SU-DHL-6 (cell line): Measurements from ENCODE around the gene NAPSA.

Experiments
- H2AFZ ChIP-seq: fragments of 200-600 bp; sonication (generic); 2 replicates; pipeline ENCODE4 v1.6.1; 2014; ENCODE audit warnings: low read depth, mild to moderate bottlenecking, moderate library complexity, mixed read lengths, antibody characterized with exemption, low read length; ENCODE audit not compliant: severe bottlenecking
- H3F3A ChIP-seq: fragments of 200-600 bp; shearing (Covaris generic); 2 replicates; pipeline ENCODE4 v1.6.0; 2016; ENCODE audit warnings: antibody characterized with exemption, mild to moderate bottlenecking; ENCODE audit not compliant: insufficient read depth
- H3K27ac ChIP-seq: fragments of 200-600 bp; sonication (generic); 2 replicates; pipeline ENCODE4 v1.5.1; 2016; ENCODE audit warnings: low read depth, mild to moderate bottlenecking, low read length, moderate library complexity, mixed read lengths
- H3K27me3 ChIP-seq: fragments of 200-600 bp; sonication (generic), shearing (Covaris generic); 2 replicates; pipeline ENCODE4 v1.6.0; 2014; ENCODE audit warnings: mild to moderate bottlenecking, low read length
- H3K36me3 ChIP-seq: fragments of 200-600 bp; sonication (generic); 2 replicates; pipeline ENCODE4 v1.6.1; 2014; ENCODE audit warnings: mild to moderate bottlenecking, low read length, mixed read lengths
- H3K4me2 ChIP-seq: fragments of 300-600, 200-600 bp; shearing (Covaris generic), sonication (generic); 2 replicates; pipeline ENCODE4 v1.6.0; 2014; ENCODE audit warnings: low read length, low read depth, mild to moderate bottlenecking; ENCODE audit not compliant: poor library complexity, severe bottlenecking
- H3K4me3 ChIP-seq: fragments of 200-600 bp; sonication (generic); 2 replicates; pipeline ENCODE4 v1.5.1; 2014; ENCODE audit warnings: antibody characterized with exemption, low read length, mild to moderate bottlenecking, mixed read lengths; ENCODE audit not compliant: insufficient read depth, poor library complexity, severe bottlenecking
- H3K79me2 ChIP-seq: fragments of 200-600 bp; sonication (generic); 2 replicates; pipeline ENCODE4 v1.6.1; 2014; ENCODE audit warnings: mild to moderate bottlenecking, low read length, moderate library complexity; ENCODE audit not compliant: insufficient read depth
- H3K9ac ChIP-seq: fragments of 200-600 bp; sonication (generic); 2 replicates; pipeline ENCODE4 v1.7.0; 2014; ENCODE audit warnings: mild to moderate bottlenecking, low read length
- H3K9me2 ChIP-seq: fragments of 200-600 bp; sonication (generic); replicated peaks from 2 replicates; pipeline ENCODE4 v1.6.1; 2014; ENCODE audit warnings: low read length; ENCODE audit not compliant: insufficient read depth
- H3K9me3 ChIP-seq: fragments of 200-600 bp; sonication (generic); 2 replicates; pipeline ENCODE4 v1.6.1; 2014; ENCODE audit warnings: low read length, mixed read lengths; ENCODE audit not compliant: insufficient read depth
- H4K20me1 ChIP-seq: fragments of 200-600 bp; sonication (generic); 2 replicates; pipeline ENCODE4 v1.6.1; 2014; ENCODE audit warnings: low read depth, mild to moderate bottlenecking, antibody characterized with exemption, low read length, moderate library complexity, mixed read lengths
- CTCF ChIP-seq: fragments of 200-600 bp; sonication (generic); IDR thresholded peaks from one replicate; pipeline ENCODE4 v1.5.1; 2017; ENCODE audit warnings: antibody characterized with exemption, mild to moderate bottlenecking, low read length, moderate library complexity; ENCODE audit not compliant: insufficient read depth, poor library complexity, severe bottlenecking
- EZH2phosphoT487 ChIP-seq: fragments of 200-600 bp; sonication (generic), shearing (Covaris generic); conservative IDR thresholded peaks from 2 replicates; pipeline ENCODE4 v1.6.1; 2018; ENCODE audit warnings: mild to moderate bottlenecking, antibody characterized with exemption, low read length, moderate library complexity, mixed read lengths

The NAPSA gene

GRCh38 chr19:50320596-50320995 lies 44.8 kb downstream of the NAPSA start:
- Histone ChIP-seq H3K9ac (no peak overlapping the region), H3K79me2 (no peaks in the 10 kb centered on the region), H3K36me3 (no peaks in the 10 kb centered on the region), H3K27me3 (no peaks in the 10 kb centered on the region), H2AFZ (no peak overlapping the region), H3F3A (no peaks in the 10 kb centered on the region), H3K9me2 (no peaks in the 10 kb centered on the region), H3K9me3 (no peaks in the 10 kb centered on the region), H3K4me2 (no peak overlapping the region), H3K4me3 (no peak overlapping the region), H3K27ac (no peak overlapping the region), H4K20me1 (no peaks in the 10 kb centered on the region)
- TF ChIP-seq CTCF (no peak), EZH2phosphoT487 (no peak)

- Histone ChIP-seq H3K79me2 (no peaks in the 10 kb centered on the region), H3K27ac (no peak overlapping the region), H3K4me3 (no peak overlapping the region), H3K9ac (no peak overlapping the region), H3F3A (no peaks in the 10 kb centered on the region), H3K9me3 (no peaks in the 10 kb centered on the region), H3K9me2 (no peaks in the 10 kb centered on the region), H4K20me1 (no peaks in the 10 kb centered on the region), H3K4me2 (no peak overlapping the region), H2AFZ (no peak overlapping the region), H3K27me3 (no peaks in the 10 kb centered on the region), H3K36me3 (no peaks in the 10 kb centered on the region)
- no peak for TF ChIP-seq EZH2phosphoT487
- TF ChIP-seq CTCF = no peak
Measured at GRCh38 chr19:50320051-50320450, 45.4 kb downstream of the NAPSA start.

DNA sequence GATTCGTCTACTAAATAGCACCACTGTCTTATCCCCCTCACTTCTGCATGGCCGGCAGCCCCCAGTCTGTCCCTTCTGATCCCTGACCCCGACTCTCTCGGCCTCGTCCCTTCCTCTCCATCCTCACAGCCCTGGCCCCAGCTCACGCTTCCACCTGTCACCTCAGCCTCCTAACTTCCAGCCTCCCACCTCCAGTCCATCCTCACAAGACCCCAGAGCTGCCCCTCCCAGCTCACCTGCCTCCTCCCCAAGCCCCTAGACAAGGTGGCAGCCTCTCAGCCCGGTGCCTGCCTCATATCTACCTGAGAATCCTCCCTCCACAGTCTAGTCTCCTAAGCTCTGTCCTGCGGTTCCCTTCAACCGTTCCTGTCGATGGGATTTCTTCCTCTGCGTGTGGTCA lies 46.3 kb downstream of the NAPSA start:
- no peak overlapping the region for H3K4me2 ChIP-seq
- no peak overlapping the region for H2AFZ ChIP-seq
- H3F3A ChIP-seq = no peaks in the 10 kb centered on the region
- H3K9me2 ChIP-seq = no peaks in the 10 kb centered on the region
- H3K9ac ChIP-seq = no peak overlapping the region
- no peaks in the 10 kb centered on the region for H3K27me3 ChIP-seq
- TF ChIP-seq CTCF (no peak), EZH2phosphoT487 (no peak)
- H3K79me2 ChIP-seq = no peaks in the 10 kb centered on the region
- no peaks in the 10 kb centered on the region for H4K20me1 ChIP-seq
- H3K27ac ChIP-seq = no peak overlapping the region
- H3K36me3 ChIP-seq = no peaks in the 10 kb centered on the region
- no peaks in the 10 kb centered on the region for H3K9me3 ChIP-seq
- no peak overlapping the region for H3K4me3 ChIP-seq

GRCh38 chr19:50318438-50318837 lies 47.0 kb downstream of the NAPSA start:
- no peak overlapping the region for H3K9ac ChIP-seq
- no peak for TF ChIP-seq EZH2phosphoT487
- TF ChIP-seq CTCF = no peak
- H3K9me3 ChIP-seq = no peaks in the 10 kb centered on the region
- no peaks in the 10 kb centered on the region for H3K9me2 ChIP-seq
- H2AFZ ChIP-seq = no peak overlapping the region
- H3K79me2 ChIP-seq = no peaks in the 10 kb centered on the region
- no peaks in the 10 kb centered on the region for H3K27me3 ChIP-seq
- no peak overlapping the region for H3K4me2 ChIP-seq
- no peaks in the 10 kb centered on the region for H3F3A ChIP-seq
- no peaks in the 10 kb centered on the region for H3K36me3 ChIP-seq
- no peaks in the 10 kb centered on the region for H4K20me1 ChIP-seq
- no peak overlapping the region for H3K4me3 ChIP-seq
- H3K27ac ChIP-seq = no peak overlapping the region
